Left colon (tissue), 2 donors: ENCODE data around the gene RXFP4. TPM values are rescaled to one million over a fixed set of nuclear protein-coding genes. Genes with fewer than 3 reads are reported as not detected.
A peak's percentile ranks its signal among the peaks of the same experiment; 100 is the strongest.

Experiments used
- ATAC-seq: fragments of 200-7000 bp; cut with Tn5 transposase; one replicate; pipeline ENCODE4 v1.9.1; 2020; ENCODE audit warnings: mild to moderate bottlenecking, moderate library complexity
- DNase-seq, 2 donors: peaks; one replicate each; pipeline ENCODE4 v3.0.0-alpha.2; 2020
- intact Hi-C, 2 donors: fragments of 100-400 bp; cut with DNase I in 1 of 2; cut with micrococcal nuclease in 1 of 2; formaldehyde crosslinking; loops; one replicate each; pipeline versions ENCODE4 v1.11.2 to v1.14.0; 2022; cut with DNase I, micrococcal nuclease
- total RNA-seq, 2 donors: library from RNA; stranded (reverse); fragmentation: NEBNext Ultra II Directional; extraction: Animal tissue kit (Norgen Biotek cat#: 25700); gene quantifications; one replicate each; pipeline ENCODE4 v1.2.1, GENCODE V29; 2021
- donor health status: DM: no; HTN: no; CAD: no.
- donor health status: DM: yes; HTN: yes; CAD: no.

RXFP4 gene
- total RNA-seq, 2 donors from 2014 or later = 5.2 to 5.6 TPM

- DNase-seq (no peak), ATAC-seq (no peak)
- intact Hi-C loops = no loop called here
Measured at GRCh38 chr1:155947741-155948140, 6.3 kb downstream of the RXFP4 start.

GRCh38 chr1:155950829-155951228, 9.4 kb downstream of the RXFP4 start:
- DNase-seq (no peak), ATAC-seq (no peak)
- intact Hi-C loops = no loop called here

GRCh38 chr1:155951753-155952504, 10.5 kb downstream of the RXFP4 start:
- intact Hi-C loops = no loop called here
- no peak for DNase-seq
- peak; percentile 14 for ATAC-seq

DNA sequence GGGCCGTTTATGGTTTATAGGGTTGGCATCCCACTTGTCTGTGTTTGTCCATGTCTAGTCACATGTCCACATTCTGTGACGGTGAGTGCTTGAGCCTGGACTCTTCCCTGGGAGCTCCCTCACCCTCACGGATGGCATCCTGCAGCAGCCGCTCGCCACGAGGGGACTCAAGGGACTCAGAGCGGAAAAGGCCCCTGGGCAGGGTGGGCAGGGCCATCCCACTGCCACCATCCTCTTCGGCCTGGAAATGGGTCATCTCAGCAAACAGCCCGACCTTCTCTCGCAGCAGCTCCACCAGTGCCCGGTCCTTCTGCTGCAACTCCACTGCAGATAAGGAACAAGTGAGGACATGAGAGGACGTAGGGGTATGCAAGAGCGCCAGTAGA, 11.1 kb downstream of the RXFP4 start:
- DNase-seq (no peak), ATAC-seq (no peak)
- intact Hi-C loops = no loop called here

DNA sequence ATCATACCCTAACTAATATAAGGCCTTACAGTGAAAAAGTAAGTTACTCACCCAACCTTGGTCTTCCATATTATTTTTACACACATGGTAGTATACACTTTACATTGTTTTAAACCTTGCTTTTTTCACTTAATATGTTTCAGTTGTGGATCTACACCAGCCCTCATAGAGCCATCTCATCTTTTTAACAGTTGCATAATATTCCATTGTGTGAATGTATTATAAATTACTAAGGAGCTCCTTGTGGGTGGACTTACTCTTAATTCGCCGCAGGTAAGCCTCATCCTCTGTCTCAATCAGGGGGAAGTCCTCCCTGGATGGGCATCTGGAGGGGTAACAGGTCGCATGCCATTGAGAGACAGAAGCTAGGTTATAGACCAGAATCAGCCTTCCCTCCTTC, 13.2 kb downstream of the RXFP4 start:
- DNase-seq (no peak), ATAC-seq (no peak)
- intact Hi-C loops = no loop called here

- ATAC-seq = no peak
- intact Hi-C loops = no loop called here
Measured at GRCh38 chr1:155957411-155957915, 16.0 kb downstream of the RXFP4 start.

DNA sequence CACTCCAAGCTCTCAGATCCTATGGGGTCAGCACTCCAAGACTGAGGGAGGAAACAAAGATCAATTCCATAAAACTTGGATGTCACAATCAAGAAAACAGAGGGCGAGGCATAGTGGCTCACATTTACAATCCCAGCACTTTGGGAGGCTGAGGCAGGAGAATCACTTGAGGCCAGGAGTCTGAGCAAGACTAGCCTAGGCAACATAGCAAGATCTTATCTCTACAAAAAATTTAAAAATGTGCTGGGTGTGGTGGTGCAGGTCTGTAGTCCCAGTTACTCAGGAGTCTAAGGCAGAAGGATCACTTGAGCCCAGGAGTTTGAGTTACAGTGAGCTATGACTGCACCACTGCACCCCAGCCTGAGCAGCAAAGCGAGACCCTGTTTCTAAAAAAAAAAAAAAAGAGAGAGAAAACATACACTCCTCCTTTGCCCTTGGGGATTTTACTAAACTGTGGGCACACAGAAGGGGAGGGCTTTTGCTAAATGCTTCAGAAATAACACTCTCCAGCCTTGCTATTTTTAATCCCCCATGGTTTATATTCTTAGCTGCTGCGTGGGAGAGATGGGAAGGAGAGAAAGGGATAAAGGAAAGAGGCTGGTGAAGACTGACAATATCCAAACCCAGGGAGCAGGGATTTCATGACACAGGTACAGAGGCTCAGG, 18.8 kb downstream of the RXFP4 start:
- ATAC-seq = no peak
- DNase-seq = no peak
- intact Hi-C loops = no loop called here

More at GRCh38 chr1:155957411-155957915, 16.0 kb downstream of the RXFP4 start:
- DNase-seq = no peak

GRCh38 chr1:155961937-155962336, 20.5 kb downstream of the RXFP4 start:
- DNase-seq (no peak), ATAC-seq (peak; percentile 59)
- intact Hi-C loops = no loop called here

GRCh38 chr1:155962599-155963211, 21.3 kb downstream of the RXFP4 start:
- peak; percentile 35 for ATAC-seq

GRCh38 chr1:155964193-155964592, 22.8 kb downstream of the RXFP4 start:
- no peak for ATAC-seq
- no peak for DNase-seq
- intact Hi-C loops = no loop called here

More at GRCh38 chr1:155962599-155963211, 21.3 kb downstream of the RXFP4 start:
- intact Hi-C loops = no loop called here
- peak in 1 of 2 donors; percentile 62 for DNase-seq

- intact Hi-C loops = no loop called here
- no peak for ATAC-seq
- no peak for DNase-seq
Measured at GRCh38 chr1:155966135-155966534, 24.7 kb downstream of the RXFP4 start.

- intact Hi-C loops = no loop called here
- no peak for DNase-seq
- ATAC-seq = peak; percentile 39
Measured at GRCh38 chr1:155966750-155967149, 25.3 kb downstream of the RXFP4 start.

DNA sequence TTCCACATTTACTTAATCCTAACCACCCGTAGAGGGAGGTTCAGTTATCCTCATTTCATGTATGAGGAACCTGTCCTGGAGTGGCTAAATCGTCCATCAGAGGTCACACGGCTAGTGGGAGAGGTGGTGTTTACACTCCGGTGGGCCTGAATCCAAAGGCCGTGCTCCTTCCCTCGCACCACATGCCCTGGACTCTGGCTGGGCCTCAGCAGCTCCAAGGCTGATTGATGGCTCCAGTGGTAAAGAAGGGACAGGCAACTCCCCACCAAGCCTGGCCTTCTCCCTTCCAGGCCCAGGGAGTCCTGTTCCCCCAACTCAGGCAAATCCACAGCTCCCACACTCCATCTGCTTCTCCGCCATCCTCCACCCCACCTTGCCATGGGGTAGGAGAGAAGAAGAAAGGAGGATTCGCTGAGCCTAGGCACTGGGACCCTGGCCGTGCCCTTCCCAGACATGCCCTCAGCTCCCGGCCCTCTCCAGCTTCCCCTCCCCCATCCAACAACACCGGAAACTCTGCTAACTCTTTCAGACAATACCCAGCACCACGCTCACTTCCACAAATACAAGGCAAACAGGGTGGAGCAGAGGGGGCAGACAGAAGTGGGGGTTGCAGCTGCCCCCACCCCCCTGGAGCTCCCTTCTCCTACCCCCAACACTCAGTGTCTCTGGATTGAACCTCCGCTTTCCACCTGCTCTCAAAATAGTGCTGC, 26.1 kb downstream of the RXFP4 start:
- ATAC-seq (no peak), DNase-seq (no peak)
- intact Hi-C loops = no loop called here

- ATAC-seq (no peak), DNase-seq (no peak)
- intact Hi-C loops = no loop called here
Measured at GRCh38 chr1:155968051-155968400, 26.6 kb downstream of the RXFP4 start.

- intact Hi-C loops = no loop called here
- no peak for DNase-seq
- no peak for ATAC-seq
Measured at GRCh38 chr1:155968670-155969069, 27.2 kb downstream of the RXFP4 start.

GRCh38 chr1:155969377-155969791, 27.9 kb downstream of the RXFP4 start:
- no peak for DNase-seq
- intact Hi-C loops = no loop called here
- ATAC-seq = no peak

DNA sequence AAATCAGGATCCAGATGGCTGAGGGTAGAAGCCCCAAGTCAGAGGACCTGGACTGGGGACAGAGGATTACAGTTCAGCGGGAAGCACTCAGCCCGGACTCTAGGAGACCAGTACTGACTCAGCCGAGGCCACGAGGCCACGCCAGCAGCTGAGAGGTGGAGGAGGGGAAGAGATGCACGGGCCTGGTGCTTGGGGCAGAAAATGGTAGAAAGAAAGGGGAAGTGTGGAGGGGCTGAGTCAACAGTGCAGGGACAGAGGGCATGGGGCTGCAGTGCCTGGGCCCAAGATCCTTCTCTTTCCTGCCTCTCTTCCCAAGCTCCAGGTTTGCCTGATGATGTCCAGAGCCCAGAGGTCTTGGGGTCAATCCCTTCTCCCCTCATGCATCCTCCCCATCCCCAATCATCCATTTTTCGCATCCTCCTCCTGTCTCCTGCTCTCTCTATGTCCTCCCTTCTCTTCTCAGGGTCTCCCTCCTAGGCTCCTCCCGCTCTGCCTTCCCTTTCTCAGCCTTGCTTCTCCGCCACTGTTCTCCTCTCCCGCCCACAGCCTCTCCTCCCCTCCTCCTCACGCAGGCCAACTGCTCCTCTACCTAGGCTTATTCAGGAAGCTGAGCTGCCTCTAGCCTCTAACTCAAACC, 29.2 kb downstream of the RXFP4 start:
- intact Hi-C loops = no loop called here
- ATAC-seq (peak; percentile 32), DNase-seq (peak; percentile 64 to 77)

- no peak for ATAC-seq
- intact Hi-C loops = no loop called here
- no peak for DNase-seq
Measured at GRCh38 chr1:155971910-155972809, 30.7 kb downstream of the RXFP4 start.
